Lower leg skin (tissue), 4 donors: ENCODE data around the gene OR6S1. TPM values are rescaled to one million over a fixed set of nuclear protein-coding genes. Genes with fewer than 3 reads are reported as not detected.
"Not testable (repeated sequence)": the region's sequence is repeated elsewhere in the genome, so short reads cannot be mapped to it uniquely, and the experiment has no call there.

ENCODE experiments used
- DNase-seq, 2 donors: peaks; one replicate each; pipeline ENCODE4 v3.0.0-alpha.2; 2019; ENCODE audit warnings: low spot score in 2 of 2
- H3K4me3 ChIP-seq: fragments of 200-600 bp; sonication (generic); 2 replicates; pipeline ENCODE4 v1.5.1; 2017; ENCODE audit warnings: mild to moderate bottlenecking, low read depth; ENCODE audit not compliant: poor library complexity, severe bottlenecking
- CTCF ChIP-seq, 3 donors: fragments of 450-650 bp; IDR thresholded peaks; one replicate each; pipeline ENCODE4 v1.5.1; 2016; ENCODE audit warnings: antibody characterized with exemption in 3 of 3, mild to moderate bottlenecking in 3 of 3, moderate library complexity in 2 of 3
- POLR2A ChIP-seq, 2 donors: fragments of 450-650 bp; IDR thresholded peaks; one replicate each; pipeline ENCODE4 v1.6.1; 2016 to 2017; ENCODE audit warnings: antibody characterized with exemption in 2 of 2, mild to moderate bottlenecking in 1 of 2, moderate library complexity in 1 of 2
- WGBS, 2 donors: methylation state at CpG; one replicate each; pipeline ENCODE4 v1.1.5; 2018; 5-methylcytosine and 5-hydroxymethylcytosine counted together
- intact Hi-C: fragments of 100-400 bp; cut with DNase I; formaldehyde crosslinking; loops from one replicate; pipeline ENCODE4 v1.15.0; 2023; ENCODE audit warnings: low total_unique reads
- total RNA-seq, 4 donors: library from RNA; depleted of rRNA; stranded (reverse); fragments of >200 nt; gene quantifications; one replicate each; pipeline ENCODE4 v1.1.0, GENCODE V29; 2016

The OR6S1 gene
- total RNA-seq, 4 donors from 2014 or later: not detected

- no peak for TF ChIP-seq CTCF (IDR thresholded peaks at IDR 0.05)
- TF ChIP-seq POLR2A (IDR thresholded peaks at IDR 0.05): no peak
- H3K4me3 ChIP-seq: no peak overlapping the region
- no peak for DNase-seq
- intact Hi-C loops: no loop called here
- WGBS, 2 donors: 79 to 88% methylated on average over 13 of the region's 13 CpGs
Measured at GRCh38 chr14:20603813-20604690, 37.4 kb downstream of the OR6S1 start.

GRCh38 chr14:20602583-20602982 is 38.9 kb downstream of the OR6S1 start:
- no peak for TF ChIP-seq CTCF (IDR thresholded peaks at IDR 0.05)
- TF ChIP-seq POLR2A (IDR thresholded peaks at IDR 0.05): no peak
- no peak for DNase-seq
- WGBS, 2 donors: 90 to 93% methylated on average over 9 of the region's 9 CpGs
- intact Hi-C loops: no loop called here
- H3K4me3 ChIP-seq: no peak overlapping the region

- no peak for DNase-seq
- H3K4me3 ChIP-seq: no peak overlapping the region
- intact Hi-C loops: no loop called here
- WGBS, 2 donors: 74 to 75% methylated on average over 12 of the region's 12 CpGs
- TF ChIP-seq CTCF (IDR thresholded peaks at IDR 0.05) (no peak), POLR2A (IDR thresholded peaks at IDR 0.05) (no peak)
Measured at GRCh38 chr14:20601522-20601921, 40.0 kb downstream of the OR6S1 start.

- H3K4me3 ChIP-seq: no peak overlapping the region
- TF ChIP-seq CTCF (IDR thresholded peaks at IDR 0.05) (no peak), POLR2A (IDR thresholded peaks at IDR 0.05) (no peak)
- 79 to 88% methylated on average over 1 of the region's 1 CpG for WGBS, 2 donors
- intact Hi-C loops: no loop called here
- DNase-seq: no peak
Measured at GRCh38 chr14:20597108-20597507, 44.4 kb downstream of the OR6S1 start.

DNA sequence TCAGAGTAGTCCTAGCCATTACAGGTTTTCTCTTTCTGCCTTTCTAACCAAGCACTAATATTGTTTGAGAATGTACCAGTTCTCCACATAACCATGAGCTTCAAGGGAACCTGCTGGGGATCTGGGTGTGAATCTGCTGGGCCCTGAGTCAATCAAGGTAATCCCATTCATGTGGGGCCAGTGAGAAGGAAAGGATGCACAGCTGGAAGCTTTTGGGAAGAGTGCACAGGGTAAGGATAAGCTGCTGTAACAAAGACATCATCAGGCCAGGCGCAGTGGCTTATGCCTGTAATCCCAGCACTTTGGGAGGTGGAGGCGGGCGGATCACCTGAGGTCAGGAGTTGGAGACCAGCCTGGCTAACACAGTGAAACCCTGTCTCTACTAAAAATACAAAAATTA is 45.8 kb downstream of the OR6S1 start:
- H3K4me3 ChIP-seq, DNase-seq, intact Hi-C loops: not testable (repeated sequence)
- 97 to 100% methylated on average over 3 of the region's 3 CpGs for WGBS, 2 donors

DNA sequence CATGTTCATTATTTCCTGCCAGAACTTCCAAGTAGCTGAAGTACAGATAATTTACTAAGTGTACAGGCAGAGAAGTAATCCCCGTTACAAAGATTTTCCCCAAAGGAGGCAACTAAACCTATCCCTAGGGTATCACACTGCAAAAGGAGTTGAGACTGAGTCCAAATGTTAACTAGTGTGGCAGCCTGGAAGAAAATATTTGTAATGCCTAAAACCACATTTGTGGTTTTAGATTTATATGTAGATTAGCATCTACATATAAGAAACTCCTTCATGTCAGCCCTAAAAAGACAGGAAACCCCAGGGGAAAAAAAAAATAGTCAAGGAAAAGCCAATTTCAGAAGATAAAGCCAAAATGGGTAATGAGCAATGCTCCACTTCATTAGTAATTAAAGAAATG is 48.9 kb downstream of the OR6S1 start:
- WGBS, 2 donors: 34 to 40% methylated on average over 1 of the region's 1 CpG
- no peak overlapping the region for H3K4me3 ChIP-seq
- intact Hi-C loops: no loop called here
- DNase-seq: no peak
- TF ChIP-seq POLR2A (IDR thresholded peaks at IDR 0.05): no peak
- no peak for TF ChIP-seq CTCF (IDR thresholded peaks at IDR 0.05)
